ENCODE measurements around the gene MTA3. TPM values are rescaled to one million over a fixed set of nuclear protein-coding genes. Genes with fewer than 3 reads are reported as not detected.

The MTA3 gene
- total and polyA plus RNA-seq, 9 of the 15 experiments (the other 6 are each of a cell fraction or from before 2014, with no cell fraction given): 12.4 to 39.6 (median 23.5) TPM

DNA sequence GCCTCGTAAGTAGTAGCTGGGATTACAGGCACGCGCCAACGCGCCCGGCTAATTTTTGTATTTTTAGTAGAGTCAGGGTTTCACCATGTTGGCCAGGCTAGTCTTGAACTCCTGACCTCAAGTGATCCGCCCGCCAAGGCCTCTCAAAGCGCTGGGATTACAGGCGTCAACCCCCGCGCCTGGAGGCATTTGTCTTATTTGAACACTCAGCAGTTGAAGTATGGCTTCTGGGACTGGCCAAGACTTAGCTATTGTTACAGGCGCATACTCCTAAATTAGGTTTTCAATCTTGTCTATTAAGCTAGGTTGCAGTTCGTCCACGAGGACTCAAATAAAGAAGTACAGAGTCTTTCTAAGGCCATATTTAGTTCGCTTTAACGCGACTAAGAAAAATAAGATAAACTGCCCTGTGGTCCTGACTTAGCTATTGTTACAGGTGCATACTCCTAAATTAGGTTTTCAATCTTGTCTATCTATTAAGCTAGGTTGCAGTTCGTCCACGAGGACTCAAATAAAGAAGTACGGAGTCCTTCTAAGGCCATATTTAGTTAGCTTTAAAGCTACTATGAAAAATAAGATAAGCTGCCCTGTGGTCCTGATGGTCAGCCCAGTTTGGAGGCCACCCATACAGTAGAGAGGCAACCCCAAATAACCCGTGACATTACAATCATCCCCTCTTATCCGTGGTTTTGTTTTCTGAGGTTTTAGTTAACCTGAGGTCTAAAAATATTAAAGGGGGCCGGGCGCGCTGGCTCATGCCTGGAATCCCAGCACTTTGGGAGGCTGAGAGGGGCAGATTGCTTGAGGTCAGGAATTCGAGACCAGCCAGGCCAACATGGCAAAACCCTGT lies 20.8 kb upstream of the MTA3 start:
- ChIA-PET POLR2A (interaction anchor here (0.6 kb wide), 1 partner anchor 9 kb away, joined by 3 read pairs; no protein-coding TSS in a partner anchor), CTCF (ENCODE audit: low intra/inter-chr PET ratio) (no interaction called here)
- Histone ChIP-seq H3K27ac (ENCODE audit: extremely low read depth, low read depth, low read length) (no peak overlapping the region), H3K9me1 (ENCODE audit: control insufficient read depth, insufficient read depth, low read length) (no peaks in the 10 kb centered on the region), H2AFZ (ENCODE audit: low read depth, low read length) (no peak overlapping the region), H3K4me2 (ENCODE audit: insufficient read depth, low read length) (no peak overlapping the region), H3K9me3 (replicated peaks; ENCODE audit: control insufficient read depth, insufficient read depth, low read depth, low read length) (no peaks in the 10 kb centered on the region), H3K36me3 (ENCODE audit: control insufficient read depth, insufficient read depth, low read length) (no peaks in the 10 kb centered on the region), H3K27me3 (ENCODE audit: control insufficient read depth in 2 of 2, insufficient read depth in 2 of 2, low read length in 2 of 2) (peaks cover 2 to 16% of the 10 kb centered on the region in 2 experiments; a peak in 3 of 5 replicates), H3K9ac (ENCODE audit: insufficient read depth in 1 of 2, low read depth in 2 of 2, low read length in 2 of 2) (no peak overlapping the region), H4K20me1 (replicated peaks; ENCODE audit: control insufficient read depth, insufficient read depth, low read length) (no peaks in the 10 kb centered on the region), H3K4me3 (no peak overlapping the region), H3K79me2 (ENCODE audit: control insufficient read depth, insufficient read depth, low read length) (no peaks in the 10 kb centered on the region), H3K4me1 (replicated peaks in 1 of 2; ENCODE audit: control insufficient read depth in 2 of 2, insufficient read depth in 2 of 2, low read length in 2 of 2) (no peaks in the 10 kb centered on the region)
- BruUV-seq (replicated peaks): no TSS peak
- in situ Hi-C loops (cut with MboI) (no loop called here), intact Hi-C loops (cut with micrococcal nuclease) (no loop called here)
- FAIRE-seq (no peak), DNase-seq (ENCODE audit: extremely low read depth in 1 of 4, low spot score in 3 of 4) (no peak), ATAC-seq (no peak)
- WGBS (ENCODE audit: insufficient coverage, low coverage, missing lambda C conversion rate): 43% methylated on average over 24 of the region's 27 CpGs
- no peak for TF ChIP-seq BHLHE40 (IDR thresholded peaks at IDR 0.05; ENCODE audit: low read length)
- TF ChIP-seq, protein P1, sequence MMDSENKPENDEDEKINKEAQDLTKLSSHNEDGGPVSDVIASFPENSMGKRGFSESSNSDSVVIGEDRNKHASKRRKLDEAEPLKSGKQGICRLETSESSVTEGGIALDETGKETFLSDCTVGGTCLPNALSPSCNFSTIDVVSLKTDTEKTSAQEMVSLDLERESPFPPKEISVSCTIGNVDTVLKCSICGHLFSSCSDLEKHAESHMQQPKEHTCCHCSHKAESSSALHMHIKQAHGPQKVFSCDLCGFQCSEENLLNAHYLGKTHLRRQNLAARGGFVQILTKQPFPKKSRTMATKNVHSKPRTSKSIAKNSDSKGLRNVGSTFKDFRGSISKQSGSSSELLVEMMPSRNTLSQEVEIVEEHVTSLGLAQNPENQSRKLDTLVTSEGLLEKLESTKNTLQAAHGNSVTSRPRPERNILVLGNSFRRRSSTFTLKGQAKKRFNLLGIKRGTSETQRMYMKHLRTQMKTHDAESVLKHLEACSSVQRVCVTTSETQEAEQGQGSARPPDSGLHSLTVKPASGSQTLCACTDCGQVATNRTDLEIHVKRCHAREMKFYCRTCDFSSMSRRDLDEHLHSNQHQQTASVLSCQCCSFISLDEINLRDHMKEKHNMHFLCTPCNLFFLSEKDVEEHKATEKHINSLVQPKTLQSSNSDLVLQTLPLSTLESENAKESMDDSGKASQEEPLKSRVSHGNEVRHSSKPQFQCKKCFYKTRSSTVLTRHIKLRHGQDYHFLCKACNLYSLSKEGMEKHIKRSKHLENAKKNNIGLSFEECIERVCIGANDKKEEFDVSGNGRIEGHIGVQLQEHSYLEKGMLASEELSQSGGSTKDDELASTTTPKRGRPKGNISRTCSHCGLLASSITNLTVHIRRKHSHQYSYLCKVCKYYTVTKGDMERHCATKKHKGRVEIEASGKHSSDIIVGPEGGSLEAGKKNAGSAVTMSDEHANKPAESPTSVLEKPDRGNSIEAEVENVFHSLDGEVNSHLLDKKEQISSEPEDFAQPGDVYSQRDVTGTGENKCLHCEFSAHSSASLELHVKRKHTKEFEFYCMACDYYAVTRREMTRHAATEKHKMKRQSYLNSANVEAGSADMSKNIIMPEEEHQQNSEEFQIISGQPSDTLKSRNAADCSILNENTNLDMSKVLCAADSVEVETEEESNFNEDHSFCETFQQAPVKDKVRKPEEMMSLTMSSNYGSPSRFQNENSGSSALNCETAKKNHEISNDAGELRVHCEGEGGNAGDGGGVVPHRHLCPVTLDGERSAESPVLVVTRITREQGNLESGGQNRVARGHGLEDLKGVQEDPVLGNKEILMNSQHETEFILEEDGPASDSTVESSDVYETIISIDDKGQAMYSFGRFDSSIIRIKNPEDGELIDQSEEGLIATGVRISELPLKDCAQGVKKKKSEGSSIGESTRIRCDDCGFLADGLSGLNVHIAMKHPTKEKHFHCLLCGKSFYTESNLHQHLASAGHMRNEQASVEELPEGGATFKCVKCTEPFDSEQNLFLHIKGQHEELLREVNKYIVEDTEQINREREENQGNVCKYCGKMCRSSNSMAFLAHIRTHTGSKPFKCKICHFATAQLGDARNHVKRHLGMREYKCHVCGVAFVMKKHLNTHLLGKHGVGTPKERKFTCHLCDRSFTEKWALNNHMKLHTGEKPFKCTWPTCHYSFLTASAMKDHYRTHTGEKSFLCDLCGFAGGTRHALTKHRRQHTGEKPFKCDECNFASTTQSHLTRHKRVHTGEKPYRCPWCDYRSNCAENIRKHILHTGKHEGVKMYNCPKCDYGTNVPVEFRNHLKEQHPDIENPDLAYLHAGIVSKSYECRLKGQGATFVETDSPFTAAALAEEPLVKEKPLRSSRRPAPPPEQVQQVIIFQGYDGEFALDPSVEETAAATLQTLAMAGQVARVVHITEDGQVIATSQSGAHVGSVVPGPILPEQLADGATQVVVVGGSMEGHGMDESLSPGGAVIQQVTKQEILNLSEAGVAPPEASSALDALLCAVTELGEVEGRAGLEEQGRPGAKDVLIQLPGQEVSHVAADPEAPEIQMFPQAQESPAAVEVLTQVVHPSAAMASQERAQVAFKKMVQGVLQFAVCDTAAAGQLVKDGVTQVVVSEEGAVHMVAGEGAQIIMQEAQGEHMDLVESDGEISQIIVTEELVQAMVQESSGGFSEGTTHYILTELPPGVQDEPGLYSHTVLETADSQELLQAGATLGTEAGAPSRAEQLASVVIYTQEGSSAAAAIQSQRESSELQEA (IDR thresholded peaks at IDR 0.05; ENCODE audit: low read depth): peak; percentile 76

All from K562 (cell line).